HG03025 (cell line): ENCODE data around the gene FKBP15.
"Not testable (repeated sequence)": the region's sequence is repeated elsewhere in the genome, so short reads cannot be mapped to it uniquely, and the experiment has no call there.

ENCODE experiments used
- ATAC-seq: cut with Tn5 transposase; IDR thresholded peaks from one replicate; pipeline ENCODE4 v1.9.1; 2021; ENCODE audit warnings: mild to moderate bottlenecking, moderate library complexity; ENCODE audit not compliant: unreplicated experiment, low FRiP score

Gene FKBP15

DNA sequence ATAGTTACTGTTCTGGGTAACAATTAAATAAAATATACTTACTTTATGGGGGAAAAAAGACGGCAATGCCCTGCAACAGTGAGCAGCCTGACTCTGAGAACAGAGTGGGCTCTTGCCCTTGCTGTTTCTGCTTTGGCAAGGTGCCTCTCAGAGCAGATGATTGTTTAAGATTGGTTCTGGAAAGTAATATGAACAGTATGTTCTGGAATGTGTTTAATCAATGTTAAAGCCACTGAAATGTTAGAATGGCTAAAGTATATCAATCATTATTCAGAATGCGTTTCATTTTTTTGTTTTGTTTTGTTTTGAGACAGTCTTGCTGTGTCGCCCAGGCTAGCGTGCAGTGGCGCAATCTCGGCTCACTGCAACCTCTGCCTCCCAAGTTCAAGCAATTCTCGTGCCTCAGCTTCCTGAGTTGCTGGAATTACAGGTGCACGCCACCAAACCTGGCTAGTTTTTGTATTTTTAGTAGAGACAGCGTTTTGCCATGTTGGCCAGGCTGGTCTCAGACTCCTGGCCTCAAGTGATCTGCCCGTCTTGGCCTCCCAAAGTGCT lies 14.7 kb upstream of the FKBP15 start:
- not testable (repeated sequence) for ATAC-seq

DNA sequence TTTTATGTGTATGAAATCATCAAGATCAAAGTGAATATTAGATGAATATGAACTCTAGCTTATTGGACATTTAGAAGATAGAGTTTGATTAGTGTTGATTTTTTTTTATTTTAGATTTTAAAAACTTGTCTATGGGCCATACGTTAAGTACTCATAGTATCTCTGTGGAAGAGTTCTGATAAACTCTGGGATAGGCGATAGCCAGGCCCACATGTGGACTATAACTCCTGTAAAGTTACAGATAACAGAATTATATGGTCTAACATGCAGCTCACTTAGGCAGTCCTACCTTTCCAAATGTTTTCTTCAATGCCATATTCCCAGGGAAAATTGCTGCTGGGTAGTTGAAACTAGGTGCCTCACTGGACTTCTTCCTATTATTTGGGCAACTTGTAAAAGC lies 10.6 kb upstream of the FKBP15 start:
- no peak for ATAC-seq

DNA sequence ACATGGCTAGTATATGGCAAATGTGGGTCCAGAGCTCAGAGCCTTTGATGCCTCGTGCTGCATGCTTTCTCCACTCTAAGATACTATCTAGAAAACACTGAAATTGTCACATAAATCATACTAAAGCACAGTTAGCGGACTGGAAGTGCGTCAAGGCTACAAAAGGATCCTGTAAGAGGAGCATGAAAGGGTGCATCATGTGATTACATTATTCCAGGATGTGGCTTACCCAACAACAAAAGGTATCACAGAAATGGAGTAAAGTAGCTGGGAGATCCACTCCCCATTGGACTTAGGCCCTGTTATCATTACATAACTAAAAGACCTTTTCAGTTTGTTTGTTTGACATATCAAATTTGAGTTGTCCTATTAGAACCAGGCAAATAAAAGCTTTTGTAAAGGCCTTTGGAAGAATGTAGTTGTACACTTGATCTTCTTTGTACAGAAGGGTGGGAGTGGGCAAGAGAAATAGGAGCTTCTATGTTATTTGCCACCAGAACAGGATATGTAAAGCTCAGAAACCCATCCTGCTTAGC lies 7.1 kb upstream of the FKBP15 start:
- ATAC-seq: no peak

DNA sequence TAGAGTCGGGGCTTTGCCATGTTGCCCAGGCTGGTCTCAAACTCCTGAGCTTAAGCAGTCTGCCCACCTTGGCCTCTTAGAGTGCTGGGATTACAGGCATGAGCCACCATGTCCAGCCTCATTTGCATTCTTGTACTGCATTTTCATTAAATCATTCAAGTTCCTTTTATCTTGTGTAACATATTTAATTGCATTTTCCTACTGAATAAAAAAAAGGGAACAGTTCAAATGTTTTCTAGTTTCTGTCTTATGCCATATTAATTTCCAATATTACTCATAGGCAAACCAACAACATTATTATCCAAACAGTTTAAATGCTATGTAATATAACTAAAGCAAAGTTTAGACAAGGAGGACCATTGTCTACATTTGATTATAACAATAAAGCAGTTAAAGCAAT lies 6.4 kb upstream of the FKBP15 start:
- ATAC-seq: no peak

DNA sequence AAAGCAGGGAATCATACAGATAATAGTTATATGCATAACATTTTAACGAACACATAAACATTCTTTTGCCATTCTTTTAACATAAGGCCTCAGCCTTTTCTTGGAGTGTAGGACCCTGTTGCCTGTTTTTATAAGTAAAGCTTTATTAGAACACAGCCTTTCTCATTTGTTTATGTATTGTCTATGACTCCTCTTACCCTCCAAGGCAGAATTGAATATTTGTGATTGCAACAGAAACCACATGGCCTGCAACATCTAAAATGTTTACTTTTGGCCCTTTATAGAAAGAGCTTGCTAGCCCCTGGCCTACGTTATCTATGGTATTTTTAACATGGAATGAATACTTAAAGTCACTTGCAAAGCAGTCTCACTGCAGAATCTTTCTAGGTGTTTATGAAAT lies 2.9 kb upstream of the FKBP15 start:
- no peak for ATAC-seq

- ATAC-seq: no peak
These were observed 1.4 kb upstream of the FKBP15 start for GRCh38 chr9:113222482-113222841.

DNA sequence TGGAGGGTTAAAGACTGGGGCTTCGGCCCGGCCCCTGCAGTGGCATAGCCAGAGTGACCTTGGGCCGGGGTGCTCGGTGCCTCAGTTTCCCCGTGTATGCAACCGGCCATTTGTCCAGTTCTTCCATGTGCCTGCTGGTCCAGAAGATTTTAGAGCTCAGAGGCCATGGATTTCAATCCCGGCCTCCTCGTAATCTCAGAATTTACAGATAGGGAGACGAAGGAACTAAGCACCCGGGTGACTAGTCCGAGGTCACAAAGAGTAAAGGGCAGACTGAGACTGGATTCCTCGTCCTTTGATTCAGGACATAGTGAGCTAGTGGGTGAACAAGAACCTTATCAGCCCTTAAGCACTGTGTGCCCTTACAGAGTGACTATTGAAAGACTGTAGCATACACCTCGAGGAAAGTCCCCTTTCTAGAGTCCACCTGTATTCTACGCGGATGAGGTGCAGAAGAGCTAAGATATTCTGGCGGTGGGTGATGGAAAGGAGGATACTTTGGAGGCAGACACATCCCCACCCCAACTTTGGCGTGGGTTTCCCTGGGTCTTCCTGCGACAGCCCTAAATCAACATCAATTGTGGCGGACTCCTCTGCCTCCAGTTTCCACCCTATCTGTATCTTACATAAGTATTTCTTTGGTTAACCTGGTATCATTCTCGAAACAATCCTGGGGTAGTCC lies 864 bp upstream of the FKBP15 start:
- ATAC-seq: no peak

DNA sequence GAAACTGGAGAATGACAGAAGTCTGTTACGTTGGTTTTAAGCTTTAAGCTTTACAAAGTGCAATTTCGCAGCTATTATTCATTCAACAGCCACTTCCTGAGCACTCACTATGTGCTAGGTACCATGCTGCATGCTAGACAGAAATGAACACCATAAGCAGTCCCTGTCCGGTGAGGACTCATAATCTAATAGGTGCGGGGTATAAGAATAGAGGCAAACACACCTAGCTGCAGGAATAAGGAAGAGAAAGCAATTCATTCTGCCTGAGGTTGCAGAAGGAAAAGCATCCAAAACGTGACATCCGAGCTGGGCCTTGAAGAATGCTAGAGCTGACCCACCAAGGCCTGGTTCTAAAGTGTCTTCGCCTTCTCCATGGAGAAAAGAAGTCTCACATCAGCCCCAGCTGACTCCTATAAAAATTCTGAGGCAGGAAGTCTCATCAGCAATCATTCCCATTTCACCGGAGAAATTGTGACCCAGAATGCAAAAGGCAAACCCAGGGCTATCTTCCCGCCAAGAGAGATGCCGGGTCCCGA lies 542 bp downstream of the FKBP15 start:
- ATAC-seq: no peak

DNA sequence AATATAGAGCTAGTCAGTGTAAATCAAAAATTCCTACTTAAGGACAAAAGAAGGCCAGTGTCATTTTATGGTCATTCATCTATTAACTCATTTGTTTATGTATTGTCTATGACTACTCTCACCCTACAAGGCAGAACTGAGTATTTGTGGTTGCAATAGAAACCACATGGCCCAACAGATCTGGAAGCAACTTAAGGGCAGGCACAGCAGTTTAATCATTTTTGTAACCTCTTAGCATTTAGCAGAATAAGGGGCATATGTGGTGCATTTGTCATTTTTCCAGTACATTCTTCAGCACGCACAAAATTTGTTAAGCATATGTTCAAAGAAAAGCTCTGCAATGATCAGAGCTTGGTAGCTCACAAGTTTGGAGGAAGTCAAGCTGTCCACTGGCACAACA lies 1.1 kb downstream of the FKBP15 start:
- ATAC-seq: no peak

DNA sequence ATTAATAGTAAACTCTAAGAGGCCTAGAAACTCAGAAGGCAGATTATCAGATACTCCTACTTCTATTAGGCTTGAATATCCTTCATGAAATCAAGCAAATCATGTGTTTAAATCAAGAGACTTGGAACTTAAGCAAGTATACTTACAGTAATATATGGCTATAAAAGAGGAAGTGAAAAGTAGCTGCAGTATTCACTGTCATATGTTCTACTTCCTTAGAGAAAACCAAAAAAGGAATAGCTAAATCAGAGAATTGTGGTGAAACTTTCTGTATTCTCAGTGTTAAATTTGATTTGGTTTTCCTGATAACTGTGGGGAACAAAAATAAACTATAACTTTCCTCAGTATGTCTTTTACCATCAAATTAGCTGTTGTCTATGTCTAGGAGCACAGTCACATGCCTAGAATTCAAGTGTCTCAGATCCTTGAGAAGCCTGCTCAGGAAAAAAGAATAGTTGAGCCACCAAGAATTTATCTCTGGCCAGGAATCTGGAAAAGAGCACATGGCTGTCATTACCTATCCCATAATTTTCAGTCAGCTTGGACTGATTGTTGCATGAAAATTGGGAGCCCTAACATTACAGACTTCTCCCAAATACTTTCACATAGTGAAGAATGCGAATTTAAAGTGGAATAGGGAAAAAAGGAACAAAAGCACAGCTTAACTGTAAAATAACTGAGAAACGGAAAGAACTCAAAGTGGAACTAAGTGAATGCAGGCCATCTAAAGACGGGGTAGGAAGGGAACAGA lies 1.7 kb downstream of the FKBP15 start:
- peak; percentile 35 for ATAC-seq

GRCh38 chr9:113216406-113216805 lies 4.7 kb downstream of the FKBP15 start:
- no peak for ATAC-seq

DNA sequence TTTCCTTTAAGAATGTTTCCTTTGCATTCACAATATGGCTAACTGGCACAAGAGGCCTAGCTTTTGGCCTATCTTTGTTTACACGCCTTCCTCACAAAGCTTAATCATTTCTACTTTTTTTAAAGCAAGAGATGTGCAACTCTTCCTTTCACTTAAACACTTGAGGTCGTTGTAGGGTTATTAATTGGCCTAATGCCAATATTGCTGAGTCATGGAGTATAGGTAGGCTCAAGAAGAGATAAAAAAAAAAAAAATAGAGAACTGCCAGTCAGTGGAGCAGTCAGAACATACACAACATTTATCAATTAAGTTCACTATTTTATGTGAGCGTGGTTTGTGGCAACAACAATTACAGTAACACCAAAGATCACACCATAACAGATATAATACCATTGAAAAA lies 5.9 kb downstream of the FKBP15 start:
- no peak for ATAC-seq

- ATAC-seq: no peak
These were observed 10.3 kb downstream of the FKBP15 start for GRCh38 chr9:113210815-113211214.

GRCh38 chr9:113205861-113206260 lies 15.2 kb downstream of the FKBP15 start:
- ATAC-seq: no peak

GRCh38 chr9:113205432-113205831 lies 15.6 kb downstream of the FKBP15 start:
- no peak for ATAC-seq

- no peak for ATAC-seq
These were observed 21.3 kb downstream of the FKBP15 start for GRCh38 chr9:113199683-113200329.

- no peak for ATAC-seq
These were observed 28.6 kb downstream of the FKBP15 start for GRCh38 chr9:113192455-113192854.

DNA sequence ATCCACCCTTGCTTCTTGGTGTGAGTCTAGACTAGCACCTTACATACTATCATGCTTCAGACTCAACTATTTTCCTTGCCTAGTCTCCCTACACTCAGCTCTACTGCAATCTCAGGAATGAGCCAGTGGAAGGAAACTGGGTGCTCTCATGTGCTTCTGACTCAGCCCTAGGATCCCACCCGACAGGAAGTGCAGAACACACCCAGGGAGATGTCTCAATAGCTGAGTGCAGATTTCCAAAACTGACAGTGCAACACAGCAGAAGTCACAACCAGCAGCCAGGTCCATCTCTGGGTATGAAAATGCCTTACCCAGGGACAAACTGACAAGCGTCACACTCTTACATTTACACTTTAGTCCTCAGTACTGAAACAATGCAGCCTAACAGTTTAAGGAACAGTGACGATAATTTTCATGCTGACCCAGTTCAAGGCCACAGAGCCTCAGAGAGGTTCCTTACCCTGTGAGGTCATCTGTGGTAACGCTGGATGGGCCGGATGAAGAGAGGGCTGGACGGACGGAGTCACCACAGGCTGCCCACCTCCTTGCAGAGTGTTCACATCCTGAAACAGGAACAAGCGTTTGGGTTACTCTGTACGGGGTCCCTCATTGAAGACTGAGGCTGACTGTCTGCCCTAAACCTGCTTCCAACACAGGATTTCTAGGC lies 33.0 kb downstream of the FKBP15 start:
- no peak for ATAC-seq

DNA sequence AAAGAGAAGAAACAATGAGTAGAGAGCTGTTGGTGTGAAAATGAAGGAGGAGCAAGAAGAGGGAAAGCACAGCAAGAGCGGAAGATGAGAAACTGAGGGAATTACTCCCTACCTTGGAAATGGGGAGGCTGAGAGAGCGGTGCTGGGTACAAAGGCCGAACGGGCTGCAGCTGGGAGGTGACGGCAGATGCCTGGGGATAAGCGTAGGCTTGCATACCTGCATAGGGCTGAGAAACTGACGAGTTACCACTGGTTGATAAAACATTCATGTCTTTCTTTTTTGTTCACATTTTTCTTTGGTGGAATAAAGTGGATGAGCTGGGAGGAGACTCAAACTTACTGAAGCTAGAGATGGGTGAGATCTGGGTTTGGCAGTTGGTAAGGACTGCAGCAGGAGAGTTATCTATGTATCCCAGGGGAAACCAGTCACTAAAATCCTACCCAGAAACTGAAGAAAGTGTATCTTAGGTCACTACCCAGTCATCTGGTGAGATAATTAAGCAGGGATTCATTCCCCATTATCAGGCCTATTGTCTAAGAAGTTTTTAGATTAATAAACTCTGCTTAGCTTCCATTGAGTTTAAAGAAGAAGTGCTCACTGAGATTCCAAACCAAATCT lies 34.8 kb downstream of the FKBP15 start:
- no peak for ATAC-seq

DNA sequence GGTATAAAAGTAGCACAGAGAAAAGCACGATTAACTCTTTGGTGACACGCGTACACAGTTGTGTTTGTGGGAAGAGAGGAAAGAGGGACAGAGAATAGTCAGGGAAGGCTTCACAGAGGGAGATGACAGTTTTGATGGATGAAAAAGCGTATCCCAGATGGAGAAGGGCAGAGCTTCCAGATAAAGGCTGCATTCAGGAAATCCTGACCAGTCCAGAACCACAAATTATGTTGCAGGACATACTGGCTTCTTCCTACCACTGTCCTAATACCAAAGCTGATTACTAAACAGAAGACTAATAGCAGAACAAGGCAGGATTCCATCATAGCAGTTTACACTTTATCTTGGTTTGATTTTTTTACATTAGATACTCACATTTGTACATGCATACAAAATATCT lies 35.8 kb downstream of the FKBP15 start:
- ATAC-seq: no peak
